Measurements from ENCODE around the gene RING1. TPM values are rescaled to one million over a fixed set of nuclear protein-coding genes. Genes with fewer than 3 reads are reported as not detected.

The RING1 gene
- total and polyA plus RNA-seq, 2 experiments from 2014 or later = 6.4 to 16.0 TPM

DNA sequence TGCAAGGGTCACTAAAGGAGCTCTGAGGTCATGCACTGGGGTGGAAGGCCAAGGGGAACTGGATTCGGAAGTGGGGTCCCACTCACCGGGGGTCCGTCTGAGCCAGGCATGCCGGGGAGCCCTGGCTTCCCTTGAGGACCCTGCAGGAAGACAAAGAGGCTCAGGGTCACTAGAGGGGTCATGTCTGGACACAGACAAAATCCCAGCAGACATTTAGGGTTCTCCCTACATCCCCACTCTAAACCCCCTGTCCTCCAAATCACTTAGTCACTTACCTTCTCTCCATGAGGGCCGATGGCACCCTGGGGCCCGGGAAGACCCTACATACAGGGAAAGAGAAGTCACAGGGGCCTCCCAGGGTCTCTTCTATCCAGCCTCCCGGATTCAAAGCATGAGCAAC, 31.4 kb upstream of the RING1 start (continued):
- TF ChIP-seq, protein P1, sequence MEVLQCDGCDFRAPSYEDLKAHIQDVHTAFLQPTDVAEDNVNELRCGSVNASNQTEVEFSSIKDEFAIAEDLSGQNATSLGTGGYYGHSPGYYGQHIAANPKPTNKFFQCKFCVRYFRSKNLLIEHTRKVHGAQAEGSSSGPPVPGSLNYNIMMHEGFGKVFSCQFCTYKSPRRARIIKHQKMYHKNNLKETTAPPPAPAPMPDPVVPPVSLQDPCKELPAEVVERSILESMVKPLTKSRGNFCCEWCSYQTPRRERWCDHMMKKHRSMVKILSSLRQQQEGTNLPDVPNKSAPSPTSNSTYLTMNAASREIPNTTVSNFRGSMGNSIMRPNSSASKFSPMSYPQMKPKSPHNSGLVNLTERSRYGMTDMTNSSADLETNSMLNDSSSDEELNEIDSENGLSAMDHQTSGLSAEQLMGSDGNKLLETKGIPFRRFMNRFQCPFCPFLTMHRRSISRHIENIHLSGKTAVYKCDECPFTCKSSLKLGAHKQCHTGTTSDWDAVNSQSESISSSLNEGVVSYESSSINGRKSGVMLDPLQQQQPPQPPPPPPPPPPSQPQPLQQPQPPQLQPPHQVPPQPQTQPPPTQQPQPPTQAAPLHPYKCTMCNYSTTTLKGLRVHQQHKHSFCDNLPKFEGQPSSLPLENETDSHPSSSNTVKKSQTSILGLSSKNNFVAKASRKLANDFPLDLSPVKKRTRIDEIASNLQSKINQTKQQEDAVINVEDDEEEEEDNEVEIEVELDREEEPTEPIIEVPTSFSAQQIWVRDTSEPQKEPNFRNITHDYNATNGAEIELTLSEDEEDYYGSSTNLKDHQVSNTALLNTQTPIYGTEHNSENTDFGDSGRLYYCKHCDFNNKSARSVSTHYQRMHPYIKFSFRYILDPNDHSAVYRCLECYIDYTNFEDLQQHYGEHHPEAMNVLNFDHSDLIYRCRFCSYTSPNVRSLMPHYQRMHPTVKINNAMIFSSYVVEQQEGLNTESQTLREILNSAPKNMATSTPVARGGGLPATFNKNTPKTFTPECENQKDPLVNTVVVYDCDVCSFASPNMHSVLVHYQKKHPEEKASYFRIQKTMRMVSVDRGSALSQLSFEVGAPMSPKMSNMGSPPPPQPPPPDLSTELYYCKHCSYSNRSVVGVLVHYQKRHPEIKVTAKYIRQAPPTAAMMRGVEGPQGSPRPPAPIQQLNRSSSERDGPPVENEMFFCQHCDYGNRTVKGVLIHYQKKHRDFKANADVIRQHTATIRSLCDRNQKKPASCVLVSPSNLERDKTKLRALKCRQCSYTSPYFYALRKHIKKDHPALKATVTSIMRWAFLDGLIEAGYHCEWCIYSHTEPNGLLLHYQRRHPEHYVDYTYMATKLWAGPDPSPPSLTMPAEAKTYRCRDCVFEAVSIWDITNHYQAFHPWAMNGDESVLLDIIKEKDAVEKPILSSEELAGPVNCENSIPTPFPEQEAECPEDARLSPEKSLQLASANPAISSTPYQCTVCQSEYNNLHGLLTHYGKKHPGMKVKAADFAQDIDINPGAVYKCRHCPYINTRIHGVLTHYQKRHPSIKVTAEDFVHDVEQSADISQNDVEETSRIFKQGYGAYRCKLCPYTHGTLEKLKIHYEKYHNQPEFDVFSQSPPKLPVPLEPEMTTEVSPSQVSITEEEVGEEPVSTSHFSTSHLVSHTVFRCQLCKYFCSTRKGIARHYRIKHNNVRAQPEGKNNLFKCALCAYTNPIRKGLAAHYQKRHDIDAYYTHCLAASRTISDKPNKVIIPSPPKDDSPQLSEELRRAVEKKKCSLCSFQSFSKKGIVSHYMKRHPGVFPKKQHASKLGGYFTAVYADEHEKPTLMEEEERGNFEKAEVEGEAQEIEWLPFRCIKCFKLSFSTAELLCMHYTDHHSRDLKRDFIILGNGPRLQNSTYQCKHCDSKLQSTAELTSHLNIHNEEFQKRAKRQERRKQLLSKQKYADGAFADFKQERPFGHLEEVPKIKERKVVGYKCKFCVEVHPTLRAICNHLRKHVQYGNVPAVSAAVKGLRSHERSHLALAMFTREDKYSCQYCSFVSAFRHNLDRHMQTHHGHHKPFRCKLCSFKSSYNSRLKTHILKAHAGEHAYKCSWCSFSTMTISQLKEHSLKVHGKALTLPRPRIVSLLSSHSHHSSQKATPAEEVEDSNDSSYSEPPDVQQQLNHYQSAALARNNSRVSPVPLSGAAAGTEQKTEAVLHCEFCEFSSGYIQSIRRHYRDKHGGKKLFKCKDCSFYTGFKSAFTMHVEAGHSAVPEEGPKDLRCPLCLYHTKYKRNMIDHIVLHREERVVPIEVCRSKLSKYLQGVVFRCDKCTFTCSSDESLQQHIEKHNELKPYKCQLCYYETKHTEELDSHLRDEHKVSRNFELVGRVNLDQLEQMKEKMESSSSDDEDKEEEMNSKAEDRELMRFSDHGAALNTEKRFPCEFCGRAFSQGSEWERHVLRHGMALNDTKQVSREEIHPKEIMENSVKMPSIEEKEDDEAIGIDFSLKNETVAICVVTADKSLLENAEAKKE (CRISPR knock-in tag; IDR thresholded peaks at IDR 0.05) = no peak
- no peak for TF ChIP-seq ZNF114 (CRISPR knock-in tag; IDR thresholded peaks at IDR 0.05)
- TF ChIP-seq ZNF331 (CRISPR knock-in tag; IDR thresholded peaks at IDR 0.05; ENCODE audit: low read depth) = no peak
- no peak for TF ChIP-seq EZH2phosphoT487 (IDR thresholded peaks at IDR 0.05; ENCODE audit: unreplicated experiment)
- no peak for TF ChIP-seq JUNB (IDR thresholded peaks at IDR 0.05; ENCODE audit: unreplicated experiment)
- TF ChIP-seq, protein P2, sequence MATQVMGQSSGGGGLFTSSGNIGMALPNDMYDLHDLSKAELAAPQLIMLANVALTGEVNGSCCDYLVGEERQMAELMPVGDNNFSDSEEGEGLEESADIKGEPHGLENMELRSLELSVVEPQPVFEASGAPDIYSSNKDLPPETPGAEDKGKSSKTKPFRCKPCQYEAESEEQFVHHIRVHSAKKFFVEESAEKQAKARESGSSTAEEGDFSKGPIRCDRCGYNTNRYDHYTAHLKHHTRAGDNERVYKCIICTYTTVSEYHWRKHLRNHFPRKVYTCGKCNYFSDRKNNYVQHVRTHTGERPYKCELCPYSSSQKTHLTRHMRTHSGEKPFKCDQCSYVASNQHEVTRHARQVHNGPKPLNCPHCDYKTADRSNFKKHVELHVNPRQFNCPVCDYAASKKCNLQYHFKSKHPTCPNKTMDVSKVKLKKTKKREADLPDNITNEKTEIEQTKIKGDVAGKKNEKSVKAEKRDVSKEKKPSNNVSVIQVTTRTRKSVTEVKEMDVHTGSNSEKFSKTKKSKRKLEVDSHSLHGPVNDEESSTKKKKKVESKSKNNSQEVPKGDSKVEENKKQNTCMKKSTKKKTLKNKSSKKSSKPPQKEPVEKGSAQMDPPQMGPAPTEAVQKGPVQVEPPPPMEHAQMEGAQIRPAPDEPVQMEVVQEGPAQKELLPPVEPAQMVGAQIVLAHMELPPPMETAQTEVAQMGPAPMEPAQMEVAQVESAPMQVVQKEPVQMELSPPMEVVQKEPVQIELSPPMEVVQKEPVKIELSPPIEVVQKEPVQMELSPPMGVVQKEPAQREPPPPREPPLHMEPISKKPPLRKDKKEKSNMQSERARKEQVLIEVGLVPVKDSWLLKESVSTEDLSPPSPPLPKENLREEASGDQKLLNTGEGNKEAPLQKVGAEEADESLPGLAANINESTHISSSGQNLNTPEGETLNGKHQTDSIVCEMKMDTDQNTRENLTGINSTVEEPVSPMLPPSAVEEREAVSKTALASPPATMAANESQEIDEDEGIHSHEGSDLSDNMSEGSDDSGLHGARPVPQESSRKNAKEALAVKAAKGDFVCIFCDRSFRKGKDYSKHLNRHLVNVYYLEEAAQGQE (IDR thresholded peaks at IDR 0.05; ENCODE audit: unreplicated experiment) = no peak
- no peak for TF ChIP-seq STAT1 (IDR thresholded peaks at IDR 0.05; ENCODE audit: unreplicated experiment)
- TF ChIP-seq, protein P3, sequence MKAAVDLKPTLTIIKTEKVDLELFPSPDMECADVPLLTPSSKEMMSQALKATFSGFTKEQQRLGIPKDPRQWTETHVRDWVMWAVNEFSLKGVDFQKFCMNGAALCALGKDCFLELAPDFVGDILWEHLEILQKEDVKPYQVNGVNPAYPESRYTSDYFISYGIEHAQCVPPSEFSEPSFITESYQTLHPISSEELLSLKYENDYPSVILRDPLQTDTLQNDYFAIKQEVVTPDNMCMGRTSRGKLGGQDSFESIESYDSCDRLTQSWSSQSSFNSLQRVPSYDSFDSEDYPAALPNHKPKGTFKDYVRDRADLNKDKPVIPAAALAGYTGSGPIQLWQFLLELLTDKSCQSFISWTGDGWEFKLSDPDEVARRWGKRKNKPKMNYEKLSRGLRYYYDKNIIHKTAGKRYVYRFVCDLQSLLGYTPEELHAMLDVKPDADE (IDR thresholded peaks at IDR 0.05) = no peak
- no peak for TF ChIP-seq CREB1 (CRISPR knock-in tag; IDR thresholded peaks at IDR 0.05; ENCODE audit: low read depth)

All from GM23338 (cell line).